Upper lobe of left lung (tissue), 4 donors: ENCODE data around the gene NPRL2.
A peak's percentile ranks its signal among the peaks of the same experiment; 100 is the strongest.

Experiments
- CTCF ChIP-seq, 6 experiments: fragments of 450-650 bp in 4 of 6; fragments of 200-600 bp in 2 of 6; sonication (generic) in 2 of 6; IDR thresholded peaks; one replicate each; pipeline ENCODE4 v1.5.1; 2016 to 2019; ENCODE audit warnings: antibody characterized with exemption in 6 of 6
- POLR2A ChIP-seq, 4 donors: fragments of 450-650 bp; IDR thresholded peaks; one replicate each; pipeline ENCODE4 v1.5.1; 2016 to 2017; ENCODE audit warnings: antibody characterized with exemption in 4 of 4, mild to moderate bottlenecking in 2 of 4

GRCh38 chr3:50347187-50347813 is 3.3 kb downstream of the NPRL2 start:
- TF ChIP-seq POLR2A (IDR thresholded peaks at IDR 0.05) (no peak), CTCF (IDR thresholded peaks at IDR 0.05) (peak in 5 of 6 experiments; percentile 24 to 56 (median 43))
